HepG2 (cell line): ENCODE measurements around the gene DRAP1. TPM values are rescaled to one million over a fixed set of nuclear protein-coding genes. Genes with fewer than 3 reads are reported as not detected.
A peak's percentile ranks its signal among the peaks of the same experiment; 100 is the strongest.

Experiments
- ATF6 ChIP-seq: sonication (generic); formaldehyde crosslinking; conservative IDR thresholded peaks from 2 replicates; pipeline ENCODE4 v1.4.0; 2020; ENCODE audit warnings: missing genetic modification reagents
- GZF1 ChIP-seq: sonication (generic); formaldehyde crosslinking; IDR thresholded peaks from 2 replicates; pipeline ENCODE4 v1.5.1; 2020; ENCODE audit warnings: mild to moderate bottlenecking, missing genetic modification reagents
- JDP2 ChIP-seq: sonication (generic); formaldehyde crosslinking; IDR thresholded peaks from 2 replicates; pipeline ENCODE4 v1.8.1; 2022; ENCODE audit warnings: missing genetic modification reagents, borderline replicate concordance
- RELA ChIP-seq: sonication (generic); formaldehyde crosslinking; IDR thresholded peaks from 2 replicates; pipeline ENCODE4 v1.4.0; 2020; ENCODE audit warnings: missing genetic modification reagents
- SIN3B ChIP-seq: fragments of 150-350 bp; IDR thresholded peaks from 2 replicates; pipeline ENCODE4 v1.6.1; 2014; ENCODE audit warnings: low read length
- TCF12 ChIP-seq, 2 experiments: fragments of 450-650 bp in 1 of 2; sonication (generic) in 1 of 2; formaldehyde crosslinking in 1 of 2; IDR thresholded peaks; 2 replicates each; pipeline versions ENCODE4 v1.6.1 to v1.8.0; 2017 to 2022; ENCODE audit warnings: antibody characterized with exemption in 1 of 2, mild to moderate bottlenecking in 1 of 2, missing genetic modification reagents in 1 of 2, moderate library complexity in 1 of 2
- ZNF10 ChIP-seq: sonication (generic); formaldehyde crosslinking; IDR thresholded peaks from 2 replicates; pipeline ENCODE4 v1.4.0; 2020; ENCODE audit warnings: mild to moderate bottlenecking, low read depth, missing genetic modification reagents, borderline replicate concordance
- ZNF20 ChIP-seq: sonication (generic); formaldehyde crosslinking; IDR thresholded peaks from 2 replicates; pipeline ENCODE4 v1.4.0; 2020; ENCODE audit warnings: mild to moderate bottlenecking, moderate library complexity, missing genetic modification reagents
- ZNF276 ChIP-seq: sonication (generic); formaldehyde crosslinking; IDR thresholded peaks from 2 replicates; pipeline ENCODE4 v1.4.0; 2020; ENCODE audit warnings: mild to moderate bottlenecking, low read depth, missing genetic modification reagents
- ZNF280B ChIP-seq: sonication (generic); formaldehyde crosslinking; IDR thresholded peaks from 2 replicates; pipeline ENCODE4 v1.5.0; 2020; ENCODE audit warnings: missing genetic modification reagents, mild to moderate bottlenecking, borderline replicate concordance
- ZNF441 ChIP-seq: sonication (generic); formaldehyde crosslinking; IDR thresholded peaks from 2 replicates; pipeline ENCODE4 v1.7.0; 2021; ENCODE audit warnings: missing genetic modification reagents, borderline replicate concordance
- polyA plus RNA-seq, 8 experiments: library from polyadenylated mRNA; depleted of rRNA in 3 of 8; stranded (reverse) in 7 of 8; unstranded in 1 of 8; fragments of >200 nt; fragmentation: Illumina TruSeq in 4 of 8; extraction: Trizol in 4 of 8; gene quantifications; 2 replicates each; pipeline versions ENCODE4 v1.2.1 to v1.2.3, GENCODE V29; 2011 to 2016; ENCODE audit warnings: low read depth in 4 of 8, missing spikeins in 1 of 8, mixed read lengths in 1 of 8; ENCODE audit not compliant: insufficient read depth in 1 of 8
- total RNA-seq, 5 experiments: library from RNA; depleted of rRNA; stranded (reverse); fragments of >200 nt; fragmentation: Illumina TruSeq; extraction: Trizol; gene quantifications; 2 replicates each; pipeline ENCODE4 v1.2.3, GENCODE V29; 2016; ENCODE audit warnings: low read depth in 1 of 5
- TF ChIP-seq, protein P1 (sequence below): sonication (generic); formaldehyde crosslinking; IDR thresholded peaks from 2 replicates; pipeline ENCODE4 v1.5.0; 2020; ENCODE audit warnings: mild to moderate bottlenecking, missing genetic modification reagents
- TF ChIP-seq, protein P2 (sequence below): sonication (generic); formaldehyde crosslinking; IDR thresholded peaks from 2 replicates; pipeline ENCODE4 v1.5.0; 2020; ENCODE audit warnings: mild to moderate bottlenecking, missing genetic modification reagents, moderate library complexity
- TF ChIP-seq, protein P3 (sequence below): fragments of 450-650 bp; IDR thresholded peaks from 2 replicates; pipeline ENCODE4 v1.6.1; 2017; ENCODE audit warnings: mild to moderate bottlenecking

The DRAP1 gene
- total and polyA plus RNA-seq, 2 of the 13 experiments (the other 11 are each of a cell fraction or from before 2014, with no cell fraction given), result 46.8 to 52.3 TPM

- TF ChIP-seq, protein P1, sequence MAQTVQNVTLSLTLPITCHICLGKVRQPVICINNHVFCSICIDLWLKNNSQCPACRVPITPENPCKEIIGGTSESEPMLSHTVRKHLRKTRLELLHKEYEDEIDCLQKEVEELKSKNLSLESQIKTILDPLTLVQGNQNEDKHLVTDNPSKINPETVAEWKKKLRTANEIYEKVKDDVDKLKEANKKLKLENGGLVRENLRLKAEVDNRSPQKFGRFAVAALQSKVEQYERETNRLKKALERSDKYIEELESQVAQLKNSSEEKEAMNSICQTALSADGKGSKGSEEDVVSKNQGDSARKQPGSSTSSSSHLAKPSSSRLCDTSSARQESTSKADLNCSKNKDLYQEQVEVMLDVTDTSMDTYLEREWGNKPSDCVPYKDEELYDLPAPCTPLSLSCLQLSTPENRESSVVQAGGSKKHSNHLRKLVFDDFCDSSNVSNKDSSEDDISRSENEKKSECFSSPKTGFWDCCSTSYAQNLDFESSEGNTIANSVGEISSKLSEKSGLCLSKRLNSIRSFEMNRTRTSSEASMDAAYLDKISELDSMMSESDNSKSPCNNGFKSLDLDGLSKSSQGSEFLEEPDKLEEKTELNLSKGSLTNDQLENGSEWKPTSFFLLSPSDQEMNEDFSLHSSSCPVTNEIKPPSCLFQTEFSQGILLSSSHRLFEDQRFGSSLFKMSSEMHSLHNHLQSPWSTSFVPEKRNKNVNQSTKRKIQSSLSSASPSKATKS (CRISPR knock-in tag), result no peak
- TF ChIP-seq ZNF10 (CRISPR knock-in tag), result no peak
- TF ChIP-seq ZNF441, result 0 out of 2 replicates have a peak, but pooled peaks have one; percentile 22
- no peak for TF ChIP-seq GZF1 (CRISPR knock-in tag)
- TF ChIP-seq RELA (CRISPR knock-in tag), result peak; percentile 68; the same call in 1 of the 2 replicates
- no peak for TF ChIP-seq SIN3B
- no peak for TF ChIP-seq ZNF20
- TF ChIP-seq JDP2, result no peak
- peak; percentile 87 for TF ChIP-seq ZNF280B
- TF ChIP-seq TCF12 (IDR thresholded peaks at IDR 0.05), result no peak
- TF ChIP-seq TCF12 (CRISPR knock-in tag; IDR thresholded peaks at IDR 0.05), result no peak
- TF ChIP-seq ATF6, result no peak
- TF ChIP-seq, protein P2, sequence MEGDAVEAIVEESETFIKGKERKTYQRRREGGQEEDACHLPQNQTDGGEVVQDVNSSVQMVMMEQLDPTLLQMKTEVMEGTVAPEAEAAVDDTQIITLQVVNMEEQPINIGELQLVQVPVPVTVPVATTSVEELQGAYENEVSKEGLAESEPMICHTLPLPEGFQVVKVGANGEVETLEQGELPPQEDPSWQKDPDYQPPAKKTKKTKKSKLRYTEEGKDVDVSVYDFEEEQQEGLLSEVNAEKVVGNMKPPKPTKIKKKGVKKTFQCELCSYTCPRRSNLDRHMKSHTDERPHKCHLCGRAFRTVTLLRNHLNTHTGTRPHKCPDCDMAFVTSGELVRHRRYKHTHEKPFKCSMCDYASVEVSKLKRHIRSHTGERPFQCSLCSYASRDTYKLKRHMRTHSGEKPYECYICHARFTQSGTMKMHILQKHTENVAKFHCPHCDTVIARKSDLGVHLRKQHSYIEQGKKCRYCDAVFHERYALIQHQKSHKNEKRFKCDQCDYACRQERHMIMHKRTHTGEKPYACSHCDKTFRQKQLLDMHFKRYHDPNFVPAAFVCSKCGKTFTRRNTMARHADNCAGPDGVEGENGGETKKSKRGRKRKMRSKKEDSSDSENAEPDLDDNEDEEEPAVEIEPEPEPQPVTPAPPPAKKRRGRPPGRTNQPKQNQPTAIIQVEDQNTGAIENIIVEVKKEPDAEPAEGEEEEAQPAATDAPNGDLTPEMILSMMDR, result no peak; the same call in 1 of the 2 replicates
- TF ChIP-seq, protein P3, sequence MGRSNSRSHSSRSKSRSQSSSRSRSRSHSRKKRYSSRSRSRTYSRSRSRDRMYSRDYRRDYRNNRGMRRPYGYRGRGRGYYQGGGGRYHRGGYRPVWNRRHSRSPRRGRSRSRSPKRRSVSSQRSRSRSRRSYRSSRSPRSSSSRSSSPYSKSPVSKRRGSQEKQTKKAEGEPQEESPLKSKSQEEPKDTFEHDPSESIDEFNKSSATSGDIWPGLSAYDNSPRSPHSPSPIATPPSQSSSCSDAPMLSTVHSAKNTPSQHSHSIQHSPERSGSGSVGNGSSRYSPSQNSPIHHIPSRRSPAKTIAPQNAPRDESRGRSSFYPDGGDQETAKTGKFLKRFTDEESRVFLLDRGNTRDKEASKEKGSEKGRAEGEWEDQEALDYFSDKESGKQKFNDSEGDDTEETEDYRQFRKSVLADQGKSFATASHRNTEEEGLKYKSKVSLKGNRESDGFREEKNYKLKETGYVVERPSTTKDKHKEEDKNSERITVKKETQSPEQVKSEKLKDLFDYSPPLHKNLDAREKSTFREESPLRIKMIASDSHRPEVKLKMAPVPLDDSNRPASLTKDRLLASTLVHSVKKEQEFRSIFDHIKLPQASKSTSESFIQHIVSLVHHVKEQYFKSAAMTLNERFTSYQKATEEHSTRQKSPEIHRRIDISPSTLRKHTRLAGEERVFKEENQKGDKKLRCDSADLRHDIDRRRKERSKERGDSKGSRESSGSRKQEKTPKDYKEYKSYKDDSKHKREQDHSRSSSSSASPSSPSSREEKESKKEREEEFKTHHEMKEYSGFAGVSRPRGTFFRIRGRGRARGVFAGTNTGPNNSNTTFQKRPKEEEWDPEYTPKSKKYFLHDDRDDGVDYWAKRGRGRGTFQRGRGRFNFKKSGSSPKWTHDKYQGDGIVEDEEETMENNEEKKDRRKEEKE, result no peak
- TF ChIP-seq ZNF276 (CRISPR knock-in tag), result no peak
Observed at GRCh38 chr11:65873318-65874156, 45.7 kb upstream of the DRAP1 start (continued).
